Gastrocnemius medialis (tissue), 4 donors: ENCODE results near the gene UBE2QL1. TPM values are rescaled to one million over a fixed set of nuclear protein-coding genes. Genes with fewer than 3 reads are reported as not detected.
A peak's percentile ranks its signal among the peaks of the same experiment; 100 is the strongest.

Source experiments
- ATAC-seq, 2 donors: fragments of 150-250 bp; one replicate each; pipeline ENCODE4 v1.9.1; 2016
- DNase-seq, 2 donors: peaks; one replicate each; pipeline ENCODE4 v3.0.0-alpha.2; 2019
- H3K27ac ChIP-seq, 4 donors: fragments of 200-600 bp; sonication (generic); 1 replicate in 1 of 4; 2 replicates in 3 of 4; pipeline ENCODE4 v1.5.1; 2016 to 2018; ENCODE audit warnings: mild to moderate bottlenecking in 2 of 4, moderate library complexity in 1 of 4
- H3K27me3 ChIP-seq, 3 donors: fragments of 200-600 bp; sonication (generic) in 2 of 3; 1 replicate in 1 of 3; 2 replicates in 2 of 3; pipeline versions ENCODE4 v1.5.1 to v1.6.0; 2016 to 2019; ENCODE audit warnings: mild to moderate bottlenecking in 1 of 3, moderate library complexity in 1 of 3
- H3K36me3 ChIP-seq, 2 donors: fragments of 200-600 bp; sonication (generic) in 1 of 2; one replicate each; pipeline ENCODE4 v1.5.1; 2017 to 2018
- H3K4me1 ChIP-seq, 2 donors: fragments of 200-600 bp; sonication (generic) in 1 of 2; one replicate each; pipeline ENCODE4 v1.5.1; 2016 to 2017; ENCODE audit warnings: mild to moderate bottlenecking in 2 of 2
- H3K4me3 ChIP-seq, 4 donors: fragments of 200-600 bp; sonication (generic) in 3 of 4; 1 replicate in 1 of 4; 2 replicates in 3 of 4; pipeline ENCODE4 v1.5.1; 2016 to 2019; ENCODE audit warnings: mild to moderate bottlenecking in 2 of 4
- H3K9me3 ChIP-seq, 3 donors: fragments of 200-600 bp; sonication (generic) in 2 of 3; 1 replicate in 1 of 3; 2 replicates in 2 of 3; pipeline ENCODE4 v1.5.1; 2016 to 2019
- POLR2A ChIP-seq, 2 donors: fragments of 450-650 bp; IDR thresholded peaks; one replicate each; pipeline ENCODE4 v1.6.1; 2017; ENCODE audit warnings: antibody characterized with exemption in 2 of 2, mild to moderate bottlenecking in 2 of 2, moderate library complexity in 2 of 2
- in situ Hi-C, 4 donors: fragments of 200-750 bp; cut with MboI; loops; one replicate each; pipeline versions ENCODE4 v1.15.0 to v1.8.0; 2017; ENCODE audit warnings: low sequenced_read_pairs in 4 of 4
- intact Hi-C: fragments of 100-400 bp; cut with DNase I; formaldehyde crosslinking; loops from one replicate; pipeline ENCODE4 v1.15.1; 2023; ENCODE audit warnings: low total_unique reads
- total RNA-seq, 4 donors: library from RNA; depleted of rRNA; stranded (reverse); fragments of >200 nt; gene quantifications; one replicate each; pipeline versions ENCODE4 v1.1.0 to v1.2.3, GENCODE V29; 2016
- TF ChIP-seq, protein P1 (sequence below), 5 experiments: fragments of 450-650 bp in 3 of 5; fragments of 200-600 bp in 2 of 5; sonication (generic) in 2 of 5; IDR thresholded peaks in 4 of 5; conservative IDR thresholded peaks in 1 of 5; 1 replicate in 4 of 5; 2 replicates in 1 of 5; pipeline ENCODE4 v1.5.1; 2016 to 2019; ENCODE audit warnings: antibody characterized with exemption in 5 of 5, mild to moderate bottlenecking in 3 of 5, moderate library complexity in 3 of 5

Gene UBE2QL1
- total RNA-seq, 4 donors from 2014 or later, result 48.8 to 150 (median 67.0) TPM

DNA sequence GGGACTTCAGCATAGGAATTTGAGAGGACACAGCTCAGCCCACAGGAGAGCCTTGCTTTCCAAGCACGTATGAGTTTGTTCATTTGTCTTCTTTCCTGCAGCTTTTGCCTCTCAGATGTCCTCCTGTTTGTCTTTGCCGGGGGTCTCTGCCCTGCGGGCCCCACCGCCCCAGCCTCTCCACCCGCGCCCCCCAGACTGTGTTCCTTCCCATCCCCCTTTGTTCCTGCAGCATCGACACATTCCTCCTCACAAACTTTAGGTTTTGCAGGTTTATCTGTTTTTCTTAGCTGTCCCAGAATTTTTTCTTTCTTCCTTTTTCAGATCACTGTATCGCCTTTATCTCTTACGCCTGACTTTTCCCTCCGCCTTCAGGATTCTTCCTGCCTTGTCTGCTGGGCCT, 18.9 kb downstream of the UBE2QL1 start:
- intact Hi-C loops (no loop called here), in situ Hi-C loops (no loop called here)
- Histone ChIP-seq H3K27ac (peak overlapping the region in 2 of 4 donors; percentile 33 to 37), H3K9me3 (no peaks in the 10 kb centered on the region), H3K4me1 (peaks cover 20 to 36% of the 10 kb centered on the region in 2 donors), H3K36me3 (peaks cover 0 to 13% of the 10 kb centered on the region in 2 donors), H3K4me3 (no peak overlapping the region), H3K27me3 (no peaks in the 10 kb centered on the region)
- ATAC-seq, result no peak
- TF ChIP-seq, protein P1, sequence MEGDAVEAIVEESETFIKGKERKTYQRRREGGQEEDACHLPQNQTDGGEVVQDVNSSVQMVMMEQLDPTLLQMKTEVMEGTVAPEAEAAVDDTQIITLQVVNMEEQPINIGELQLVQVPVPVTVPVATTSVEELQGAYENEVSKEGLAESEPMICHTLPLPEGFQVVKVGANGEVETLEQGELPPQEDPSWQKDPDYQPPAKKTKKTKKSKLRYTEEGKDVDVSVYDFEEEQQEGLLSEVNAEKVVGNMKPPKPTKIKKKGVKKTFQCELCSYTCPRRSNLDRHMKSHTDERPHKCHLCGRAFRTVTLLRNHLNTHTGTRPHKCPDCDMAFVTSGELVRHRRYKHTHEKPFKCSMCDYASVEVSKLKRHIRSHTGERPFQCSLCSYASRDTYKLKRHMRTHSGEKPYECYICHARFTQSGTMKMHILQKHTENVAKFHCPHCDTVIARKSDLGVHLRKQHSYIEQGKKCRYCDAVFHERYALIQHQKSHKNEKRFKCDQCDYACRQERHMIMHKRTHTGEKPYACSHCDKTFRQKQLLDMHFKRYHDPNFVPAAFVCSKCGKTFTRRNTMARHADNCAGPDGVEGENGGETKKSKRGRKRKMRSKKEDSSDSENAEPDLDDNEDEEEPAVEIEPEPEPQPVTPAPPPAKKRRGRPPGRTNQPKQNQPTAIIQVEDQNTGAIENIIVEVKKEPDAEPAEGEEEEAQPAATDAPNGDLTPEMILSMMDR (IDR thresholded peaks at IDR 0.05 in 4 of 5, conservative IDR thresholded peaks at IDR 0.05 in 1 of 5), result no peak
- no peak for TF ChIP-seq POLR2A (IDR thresholded peaks at IDR 0.05)
- no peak for DNase-seq

- Histone ChIP-seq H3K36me3 (peaks cover 0 to 13% of the 10 kb centered on the region in 2 donors), H3K27me3 (no peaks in the 10 kb centered on the region), H3K9me3 (no peaks in the 10 kb centered on the region), H3K4me1 (peaks cover 25 to 41% of the 10 kb centered on the region in 2 donors), H3K4me3 (no peak overlapping the region), H3K27ac (no peak overlapping the region)
- intact Hi-C loops (no loop called here), in situ Hi-C loops (no loop called here)
- TF ChIP-seq, protein P1 (IDR thresholded peaks at IDR 0.05 in 4 of 5, conservative IDR thresholded peaks at IDR 0.05 in 1 of 5), result no peak
- TF ChIP-seq POLR2A (IDR thresholded peaks at IDR 0.05), result no peak
- DNase-seq (no peak), ATAC-seq (no peak)
Measured at GRCh38 chr5:6468104-6468503, 19.4 kb downstream of the UBE2QL1 start.

GRCh38 chr5:6468870-6469269, 20.2 kb downstream of the UBE2QL1 start:
- ATAC-seq, result no peak
- no peaks in the 10 kb centered on the region for H3K9me3 ChIP-seq
- in situ Hi-C loops (no loop called here), intact Hi-C loops (no loop called here)
- H3K27me3 ChIP-seq, result no peaks in the 10 kb centered on the region
- H3K4me3 ChIP-seq, result no peak overlapping the region
- peaks cover 0 to 13% of the 10 kb centered on the region in 2 donors for H3K36me3 ChIP-seq
- no peak for DNase-seq
- H3K27ac ChIP-seq, result no peak overlapping the region
- TF ChIP-seq POLR2A (IDR thresholded peaks at IDR 0.05), result no peak
- TF ChIP-seq, protein P1 (IDR thresholded peaks at IDR 0.05 in 4 of 5, conservative IDR thresholded peaks at IDR 0.05 in 1 of 5), result no peak
- peaks cover 27 to 46% of the 10 kb centered on the region in 2 donors for H3K4me1 ChIP-seq

- intact Hi-C loops (no loop called here), in situ Hi-C loops (no loop called here)
- no peak overlapping the region for H3K4me3 ChIP-seq
- no peaks in the 10 kb centered on the region for H3K27me3 ChIP-seq
- peaks cover 25 to 45% of the 10 kb centered on the region in 2 donors for H3K4me1 ChIP-seq
- no peaks in the 10 kb centered on the region for H3K9me3 ChIP-seq
- DNase-seq (no peak), ATAC-seq (no peak)
- H3K27ac ChIP-seq, result no peak overlapping the region
- peaks cover 0 to 13% of the 10 kb centered on the region in 2 donors for H3K36me3 ChIP-seq
- TF ChIP-seq POLR2A (IDR thresholded peaks at IDR 0.05), result no peak
- TF ChIP-seq, protein P1 (IDR thresholded peaks at IDR 0.05 in 4 of 5, conservative IDR thresholded peaks at IDR 0.05 in 1 of 5), result no peak
Measured at GRCh38 chr5:6469836-6470235, 21.2 kb downstream of the UBE2QL1 start.

- H3K36me3 ChIP-seq, result peaks cover 0 to 13% of the 10 kb centered on the region in 2 donors
- H3K27me3 ChIP-seq, result no peaks in the 10 kb centered on the region
- no peaks in the 10 kb centered on the region for H3K9me3 ChIP-seq
- H3K4me3 ChIP-seq, result no peak overlapping the region
- intact Hi-C loops (no loop called here), in situ Hi-C loops (no loop called here)
- ATAC-seq, result no peak
- DNase-seq, result no peak
- peaks cover 25 to 53% of the 10 kb centered on the region in 2 donors for H3K4me1 ChIP-seq
- H3K27ac ChIP-seq, result no peak overlapping the region
- TF ChIP-seq, protein P1 (IDR thresholded peaks at IDR 0.05 in 4 of 5, conservative IDR thresholded peaks at IDR 0.05 in 1 of 5), result no peak
- no peak for TF ChIP-seq POLR2A (IDR thresholded peaks at IDR 0.05)
Measured at GRCh38 chr5:6470672-6471071, 22.0 kb downstream of the UBE2QL1 start.
